SU-DHL-6 (cell line): ENCODE measurements around the gene VDR.
A peak's percentile ranks its signal among the peaks of the same experiment; 100 is the strongest.

Experiments
- H2AFZ ChIP-seq: fragments of 200-600 bp; sonication (generic); 2 replicates; pipeline ENCODE4 v1.6.1; 2014; ENCODE audit warnings: low read depth, mild to moderate bottlenecking, moderate library complexity, mixed read lengths, antibody characterized with exemption, low read length; ENCODE audit not compliant: severe bottlenecking
- H3F3A ChIP-seq: fragments of 200-600 bp; shearing (Covaris generic); 2 replicates; pipeline ENCODE4 v1.6.0; 2016; ENCODE audit warnings: antibody characterized with exemption, mild to moderate bottlenecking; ENCODE audit not compliant: insufficient read depth
- H3K27ac ChIP-seq: fragments of 200-600 bp; sonication (generic); 2 replicates; pipeline ENCODE4 v1.5.1; 2016; ENCODE audit warnings: low read depth, mild to moderate bottlenecking, low read length, moderate library complexity, mixed read lengths
- H3K27me3 ChIP-seq: fragments of 200-600 bp; sonication (generic), shearing (Covaris generic); 2 replicates; pipeline ENCODE4 v1.6.0; 2014; ENCODE audit warnings: mild to moderate bottlenecking, low read length
- H3K36me3 ChIP-seq: fragments of 200-600 bp; sonication (generic); 2 replicates; pipeline ENCODE4 v1.6.1; 2014; ENCODE audit warnings: mild to moderate bottlenecking, low read length, mixed read lengths
- H3K4me2 ChIP-seq: fragments of 300-600, 200-600 bp; shearing (Covaris generic), sonication (generic); 2 replicates; pipeline ENCODE4 v1.6.0; 2014; ENCODE audit warnings: low read length, low read depth, mild to moderate bottlenecking; ENCODE audit not compliant: poor library complexity, severe bottlenecking
- H3K4me3 ChIP-seq: fragments of 200-600 bp; sonication (generic); 2 replicates; pipeline ENCODE4 v1.5.1; 2014; ENCODE audit warnings: antibody characterized with exemption, low read length, mild to moderate bottlenecking, mixed read lengths; ENCODE audit not compliant: insufficient read depth, poor library complexity, severe bottlenecking
- H3K79me2 ChIP-seq: fragments of 200-600 bp; sonication (generic); 2 replicates; pipeline ENCODE4 v1.6.1; 2014; ENCODE audit warnings: mild to moderate bottlenecking, low read length, moderate library complexity; ENCODE audit not compliant: insufficient read depth
- H3K9ac ChIP-seq: fragments of 200-600 bp; sonication (generic); 2 replicates; pipeline ENCODE4 v1.7.0; 2014; ENCODE audit warnings: mild to moderate bottlenecking, low read length
- H3K9me2 ChIP-seq: fragments of 200-600 bp; sonication (generic); replicated peaks from 2 replicates; pipeline ENCODE4 v1.6.1; 2014; ENCODE audit warnings: low read length; ENCODE audit not compliant: insufficient read depth
- H3K9me3 ChIP-seq: fragments of 200-600 bp; sonication (generic); 2 replicates; pipeline ENCODE4 v1.6.1; 2014; ENCODE audit warnings: low read length, mixed read lengths; ENCODE audit not compliant: insufficient read depth
- H4K20me1 ChIP-seq: fragments of 200-600 bp; sonication (generic); 2 replicates; pipeline ENCODE4 v1.6.1; 2014; ENCODE audit warnings: low read depth, mild to moderate bottlenecking, antibody characterized with exemption, low read length, moderate library complexity, mixed read lengths
- CTCF ChIP-seq: fragments of 200-600 bp; sonication (generic); IDR thresholded peaks from one replicate; pipeline ENCODE4 v1.5.1; 2017; ENCODE audit warnings: antibody characterized with exemption, mild to moderate bottlenecking, low read length, moderate library complexity; ENCODE audit not compliant: insufficient read depth, poor library complexity, severe bottlenecking
- EZH2phosphoT487 ChIP-seq: fragments of 200-600 bp; sonication (generic), shearing (Covaris generic); conservative IDR thresholded peaks from 2 replicates; pipeline ENCODE4 v1.6.1; 2018; ENCODE audit warnings: mild to moderate bottlenecking, antibody characterized with exemption, low read length, moderate library complexity, mixed read lengths

The VDR gene

DNA sequence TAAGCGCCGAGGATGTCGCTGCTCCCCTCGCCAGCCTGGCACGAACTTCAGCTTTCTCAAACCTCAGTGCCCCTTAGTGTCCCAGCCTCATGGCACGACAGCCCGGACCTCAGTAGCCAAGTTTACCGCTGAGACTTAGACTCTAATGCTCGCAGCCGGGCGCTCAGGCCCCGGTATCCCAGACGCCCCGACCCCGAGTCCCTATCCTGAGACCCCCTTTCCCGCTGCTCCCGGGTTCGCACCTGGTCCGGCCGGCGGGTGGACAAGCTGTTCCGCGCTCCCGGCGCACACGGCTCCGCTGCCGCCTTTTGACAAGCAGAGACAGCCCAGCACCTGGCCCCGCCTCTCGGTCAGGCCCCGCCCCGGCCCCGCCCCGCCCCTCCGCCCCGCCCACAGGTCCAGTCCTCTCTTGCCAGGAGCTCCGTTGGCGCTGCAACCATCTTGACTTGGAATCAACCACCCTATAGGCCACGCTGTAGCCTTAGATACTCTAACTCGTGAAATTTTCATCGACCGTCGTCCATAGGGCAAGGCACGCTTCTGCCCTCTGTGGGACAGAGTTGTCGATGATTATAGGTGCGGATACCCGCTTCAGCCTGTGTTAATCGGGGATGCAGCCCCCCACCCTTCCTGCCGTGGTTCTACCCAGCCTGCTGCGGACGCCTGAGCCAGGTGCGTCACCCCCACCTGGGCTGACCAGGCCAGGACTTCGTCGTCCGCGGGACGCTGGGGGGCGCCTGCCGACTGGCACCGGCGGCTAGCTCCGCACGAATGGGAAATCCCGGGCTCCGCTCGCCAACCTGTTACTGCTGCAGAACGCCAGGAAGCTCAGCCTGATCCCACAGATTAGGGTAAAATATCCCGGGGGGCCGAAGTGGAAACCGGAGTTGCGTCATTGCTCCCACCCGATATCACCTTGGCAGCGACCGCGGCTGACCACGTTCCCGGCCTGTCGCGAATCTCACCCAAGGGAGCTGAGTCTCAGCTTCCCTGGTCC is at the start of gene VDR:
Gene VDR (minus strand): TSS at position 282 of the 997 bp plus-strand sequence. CDS start 25,881 bp downstream, outside the sequence.
- Histone ChIP-seq H3K9ac (peak within 1 kb of the TSS; percentile 65), H4K20me1 (no peaks in the 10 kb centered on the region), H3K79me2 (no peaks in the 10 kb centered on the region), H3K27me3 (no peaks in the 10 kb centered on the region; the same call in 1 of the 2 replicates), H3K9me2 (no peaks in the 10 kb centered on the region), H3K4me3 (peak within 1 kb of the TSS; percentile 71), H3F3A (no peaks in the 10 kb centered on the region), H3K4me2 (peak within 1 kb of the TSS; percentile 91), H2AFZ (peak within 1 kb of the TSS; percentile 91), H3K27ac (no peak within 1 kb of the TSS), H3K9me3 (no peaks in the 10 kb centered on the region), H3K36me3 (no peaks in the 10 kb centered on the region)
- TF ChIP-seq CTCF (peak; percentile 25), EZH2phosphoT487 (no peak)

GRCh38 chr12:47954058-47954457 is 49.3 kb upstream of the VDR start:
- no peaks in the 10 kb centered on the region for H4K20me1 ChIP-seq
- no peaks in the 10 kb centered on the region for H3K9me2 ChIP-seq
- no peak overlapping the region for H3K9ac ChIP-seq
- no peaks in the 10 kb centered on the region for H3K27me3 ChIP-seq
- H3K4me3 ChIP-seq, result no peak overlapping the region
- H3K79me2 ChIP-seq, result no peaks in the 10 kb centered on the region
- H3K4me2 ChIP-seq, result no peak overlapping the region
- no peaks in the 10 kb centered on the region for H3K36me3 ChIP-seq
- no peak overlapping the region for H3K27ac ChIP-seq
- H2AFZ ChIP-seq, result no peak overlapping the region
- no peaks in the 10 kb centered on the region for H3F3A ChIP-seq
- TF ChIP-seq CTCF (no peak), EZH2phosphoT487 (no peak)
- H3K9me3 ChIP-seq, result peaks cover 9% of the 10 kb centered on the region; the same call in 1 of the 2 replicates

- Histone ChIP-seq H3K79me2 (no peaks in the 10 kb centered on the region), H3F3A (no peaks in the 10 kb centered on the region), H2AFZ (no peak overlapping the region), H3K9me2 (no peaks in the 10 kb centered on the region), H3K27me3 (no peaks in the 10 kb centered on the region), H3K36me3 (no peaks in the 10 kb centered on the region), H3K4me2 (no peak overlapping the region), H3K9ac (no peak overlapping the region), H3K4me3 (no peak overlapping the region), H3K9me3 (no peaks in the 10 kb centered on the region), H4K20me1 (no peaks in the 10 kb centered on the region), H3K27ac (no peak overlapping the region)
- no peak for TF ChIP-seq CTCF
- no peak for TF ChIP-seq EZH2phosphoT487
Measured at GRCh38 chr12:47950856-47951468, 46.2 kb upstream of the VDR start.
